A549 (cell line): Measurements from ENCODE around the gene ZFHX2.

Source experiments
- EP300 ChIP-seq, 2 experiments: fragments of >200 bp; sonication (Bioruptor Twin); formaldehyde crosslinking; IDR thresholded peaks; 2 replicates in 1 of 2; 3 replicates in 1 of 2; pipeline ENCODE4 v1.6.1; 2016 to 2017
- FOSL2 ChIP-seq, 2 experiments: fragments of 450-650 bp in 1 of 2; fragments of >200 bp in 1 of 2; sonication (Bioruptor Twin) in 1 of 2; formaldehyde crosslinking; IDR thresholded peaks; 2 replicates each; pipeline versions ENCODE4 v1.5.0 to v1.6.1; 2016 to 2020; ENCODE audit warnings: mild to moderate bottlenecking in 1 of 2, moderate library complexity in 1 of 2
- JUN ChIP-seq, 2 experiments: fragments of >200 bp; sonication (Bioruptor Twin); formaldehyde crosslinking; IDR thresholded peaks; 2 replicates in 1 of 2; 3 replicates in 1 of 2; pipeline ENCODE4 v1.6.1; 2016 to 2017
- MYC ChIP-seq: IDR thresholded peaks from 2 replicates; pipeline ENCODE4 v1.6.1; 2012; ENCODE audit warnings: mild to moderate bottlenecking, inconsistent platforms, low read length, improper control_type of control experiment, borderline replicate concordance
- NPAS2 ChIP-seq: fragments of 250-450 bp; sonication (Bioruptor Pico); IDR thresholded peaks from 2 replicates; pipeline ENCODE4 v1.8.0; 2022; ENCODE audit warnings: mild to moderate bottlenecking, moderate library complexity, borderline replicate concordance
- POLR2A ChIP-seq: IDR thresholded peaks from 2 replicates; pipeline ENCODE4 v1.6.1; 2012; ENCODE audit warnings: mild to moderate bottlenecking, low read length
- RNF2 ChIP-seq: fragments of 200-600 bp; sonication (generic); IDR thresholded peaks from 2 replicates; pipeline ENCODE4 v1.6.1; 2016; ENCODE audit warnings: low read depth, mild to moderate bottlenecking, antibody characterized with exemption, moderate library complexity, borderline replicate concordance
- ZC3H11A ChIP-seq: fragments of 450-650 bp; IDR thresholded peaks from 2 replicates; pipeline ENCODE4 v1.6.1; 2014; ENCODE audit warnings: antibody characterized with exemption, mild to moderate bottlenecking
- ZNF302 ChIP-seq: fragments of 250-450 bp; sonication (Bioruptor Pico); IDR thresholded peaks from 2 replicates; pipeline ENCODE4 v1.9.0; 2021; ENCODE audit warnings: inconsistent platforms, mild to moderate bottlenecking, moderate library complexity
- ZSCAN20 ChIP-seq: fragments of 250-450 bp; sonication (Bioruptor Pico); IDR thresholded peaks from 2 replicates; pipeline ENCODE4 v1.8.0; 2022; ENCODE audit warnings: mild to moderate bottlenecking, moderate library complexity
- TF ChIP-seq, protein P1 (sequence below): IDR thresholded peaks from 2 replicates; pipeline ENCODE4 v1.6.1; 2012
- TF ChIP-seq, protein P2 (sequence below): fragments of >200 bp; sonication (Bioruptor Twin); formaldehyde crosslinking; IDR thresholded peaks from 3 replicates; pipeline ENCODE4 v1.5.1; 2016

DNA sequence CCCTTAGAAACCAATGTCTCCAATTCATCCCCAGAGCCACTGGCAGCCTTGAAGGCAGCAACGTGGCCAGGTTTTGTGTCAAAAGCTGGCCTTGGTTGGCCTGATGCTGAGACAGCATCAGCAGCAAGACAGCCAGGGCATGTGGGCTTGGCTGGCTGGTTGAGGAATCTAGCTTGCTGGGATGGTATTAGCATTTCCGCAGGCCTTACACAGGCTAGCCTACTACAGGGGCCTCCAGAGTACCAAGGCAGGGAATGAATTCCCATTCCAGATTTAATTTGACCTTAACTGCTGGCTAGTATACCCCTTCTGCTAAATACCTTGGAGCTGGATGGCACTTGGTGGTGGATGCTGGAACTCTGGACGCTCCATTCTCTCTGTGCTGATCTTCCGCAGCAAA is 66.2 kb downstream of the ZFHX2 start:
- TF ChIP-seq, protein P1, sequence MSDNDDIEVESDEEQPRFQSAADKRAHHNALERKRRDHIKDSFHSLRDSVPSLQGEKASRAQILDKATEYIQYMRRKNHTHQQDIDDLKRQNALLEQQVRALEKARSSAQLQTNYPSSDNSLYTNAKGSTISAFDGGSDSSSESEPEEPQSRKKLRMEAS: no peak
- TF ChIP-seq, protein P2, sequence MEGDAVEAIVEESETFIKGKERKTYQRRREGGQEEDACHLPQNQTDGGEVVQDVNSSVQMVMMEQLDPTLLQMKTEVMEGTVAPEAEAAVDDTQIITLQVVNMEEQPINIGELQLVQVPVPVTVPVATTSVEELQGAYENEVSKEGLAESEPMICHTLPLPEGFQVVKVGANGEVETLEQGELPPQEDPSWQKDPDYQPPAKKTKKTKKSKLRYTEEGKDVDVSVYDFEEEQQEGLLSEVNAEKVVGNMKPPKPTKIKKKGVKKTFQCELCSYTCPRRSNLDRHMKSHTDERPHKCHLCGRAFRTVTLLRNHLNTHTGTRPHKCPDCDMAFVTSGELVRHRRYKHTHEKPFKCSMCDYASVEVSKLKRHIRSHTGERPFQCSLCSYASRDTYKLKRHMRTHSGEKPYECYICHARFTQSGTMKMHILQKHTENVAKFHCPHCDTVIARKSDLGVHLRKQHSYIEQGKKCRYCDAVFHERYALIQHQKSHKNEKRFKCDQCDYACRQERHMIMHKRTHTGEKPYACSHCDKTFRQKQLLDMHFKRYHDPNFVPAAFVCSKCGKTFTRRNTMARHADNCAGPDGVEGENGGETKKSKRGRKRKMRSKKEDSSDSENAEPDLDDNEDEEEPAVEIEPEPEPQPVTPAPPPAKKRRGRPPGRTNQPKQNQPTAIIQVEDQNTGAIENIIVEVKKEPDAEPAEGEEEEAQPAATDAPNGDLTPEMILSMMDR: no peak
- no peak for TF ChIP-seq EP300 (IDR thresholded peaks at IDR 0.05)
- no peak for TF ChIP-seq ZSCAN20 (CRISPR knock-in tag)
- TF ChIP-seq MYC: no peak
- TF ChIP-seq ZNF302: no peak
- no peak for TF ChIP-seq RNF2
- TF ChIP-seq FOSL2 (IDR thresholded peaks at IDR 0.05): no peak
- TF ChIP-seq FOSL2 (CRISPR knock-in tag; IDR thresholded peaks at IDR 0.05): no peak
- no peak for TF ChIP-seq JUN (IDR thresholded peaks at IDR 0.05)
- TF ChIP-seq NPAS2: no peak
- TF ChIP-seq POLR2A: no peak
- TF ChIP-seq ZC3H11A: no peak
